Heart left ventricle (tissue), 13 donors: ENCODE data around the gene ZNF79.

Experiments
- CTCF ChIP-seq, 12 donors: fragments of 200-600 bp; sonication (generic) in 4 of 12; IDR thresholded peaks; one replicate each; pipeline versions ENCODE4 v1.5.0 to v1.8.0; 2018 to 2022; ENCODE audit warnings: antibody characterized with exemption in 12 of 12, mild to moderate bottlenecking in 5 of 12
- POLR2A ChIP-seq, 2 donors: fragments of 450-650 bp; IDR thresholded peaks; one replicate each; pipeline ENCODE4 v1.6.1; 2017; ENCODE audit warnings: antibody characterized with exemption in 2 of 2, mild to moderate bottlenecking in 2 of 2, moderate library complexity in 2 of 2
- donor health status: ischemic (EF 13 %, LVEDD 7.1; RV severe dilation, severe dysfunction).
- donor health status: DM: no; HTN: yes; CAD: no.
- donor health status: DM: no; HTN: no; CAD: no.
- donor health status: ischemic (EF 25% LVEDD 6.9; RV normal size, moderate dysfunction).
- donor health status: ischemic (EF 25% LVEDD 5.7; RV mildly dilated, moderate dysfunction).
- donor health status: ischemic (EF 35%, LVEDD 5.7; RV mildly dilated, moderate dysfunction).
- donor health status: nonischemic (EF 11% LVEDD 7.7; RV severe dilation, severe dysfunction).
- donor health status: DM: yes; HTN: yes; CAD: no.
- donor health status: PGD.
- donor health status: ischemic (EF 29% LVEDD 5.4; RV normal size, mild dysfunction).
- donor health status: nonischemic (EF 23%, LVEDD 6.1; RV moderate dilation, normal function).

GRCh38 chr9:127485995-127486394 is 61.8 kb downstream of the ZNF79 start:
- no peak for TF ChIP-seq CTCF (IDR thresholded peaks at IDR 0.05)
- TF ChIP-seq POLR2A (IDR thresholded peaks at IDR 0.05) = no peak
